ENCODE measurements around the gene CACNA2D1.

DNA sequence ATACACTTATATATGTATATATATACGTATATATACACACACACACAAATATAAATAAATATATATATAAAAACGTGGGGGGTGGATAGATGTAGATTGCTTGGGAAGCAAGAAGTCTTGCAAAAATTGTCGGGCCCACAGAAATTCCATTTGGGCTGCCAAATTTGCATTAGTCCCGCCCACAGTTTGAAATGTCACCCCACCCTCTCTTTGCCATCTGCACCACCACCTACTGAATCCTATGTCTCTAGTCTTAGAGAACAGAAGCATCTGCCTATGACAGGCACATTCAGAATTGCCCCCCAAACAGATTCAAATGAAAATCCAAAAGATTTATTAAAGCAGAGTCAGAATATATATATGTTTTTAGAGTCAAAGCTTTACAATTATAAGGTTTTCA is 25.6 kb upstream of the CACNA2D1 start:
- TF ChIP-seq ARNT (IDR thresholded peaks at IDR 0.05): no peak
- TF ChIP-seq SP1 (IDR thresholded peaks at IDR 0.05): no peak
- TF ChIP-seq BHLHE40 (IDR thresholded peaks at IDR 0.05; ENCODE audit: borderline replicate concordance): no peak
- TF ChIP-seq NFRKB (IDR thresholded peaks at IDR 0.05): no peak
- TF ChIP-seq, protein P1, sequence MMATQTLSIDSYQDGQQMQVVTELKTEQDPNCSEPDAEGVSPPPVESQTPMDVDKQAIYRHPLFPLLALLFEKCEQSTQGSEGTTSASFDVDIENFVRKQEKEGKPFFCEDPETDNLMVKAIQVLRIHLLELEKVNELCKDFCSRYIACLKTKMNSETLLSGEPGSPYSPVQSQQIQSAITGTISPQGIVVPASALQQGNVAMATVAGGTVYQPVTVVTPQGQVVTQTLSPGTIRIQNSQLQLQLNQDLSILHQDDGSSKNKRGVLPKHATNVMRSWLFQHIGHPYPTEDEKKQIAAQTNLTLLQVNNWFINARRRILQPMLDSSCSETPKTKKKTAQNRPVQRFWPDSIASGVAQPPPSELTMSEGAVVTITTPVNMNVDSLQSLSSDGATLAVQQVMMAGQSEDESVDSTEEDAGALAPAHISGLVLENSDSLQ (IDR thresholded peaks at IDR 0.05): no peak
- TF ChIP-seq FOXK2 (IDR thresholded peaks at IDR 0.05): no peak
- no peak for TF ChIP-seq FOXM1 (IDR thresholded peaks at IDR 0.05; ENCODE audit: borderline replicate concordance)
- TF ChIP-seq ZNF384 (IDR thresholded peaks at IDR 0.05): no peak
- no peak for TF ChIP-seq FOXA1 (IDR thresholded peaks at IDR 0.05)
- TF ChIP-seq SUZ12 (IDR thresholded peaks at IDR 0.05): no peak
- TF ChIP-seq LEF1 (IDR thresholded peaks at IDR 0.05; ENCODE audit: borderline replicate concordance): no peak
